ENCODE measurements around the gene DCAF10. TPM values are rescaled to one million over a fixed set of nuclear protein-coding genes. Genes with fewer than 3 reads are reported as not detected.
"Not testable (repeated sequence)": the region's sequence is repeated elsewhere in the genome, so short reads cannot be mapped to it uniquely, and the experiment has no call there.

Gene DCAF10, protein sequence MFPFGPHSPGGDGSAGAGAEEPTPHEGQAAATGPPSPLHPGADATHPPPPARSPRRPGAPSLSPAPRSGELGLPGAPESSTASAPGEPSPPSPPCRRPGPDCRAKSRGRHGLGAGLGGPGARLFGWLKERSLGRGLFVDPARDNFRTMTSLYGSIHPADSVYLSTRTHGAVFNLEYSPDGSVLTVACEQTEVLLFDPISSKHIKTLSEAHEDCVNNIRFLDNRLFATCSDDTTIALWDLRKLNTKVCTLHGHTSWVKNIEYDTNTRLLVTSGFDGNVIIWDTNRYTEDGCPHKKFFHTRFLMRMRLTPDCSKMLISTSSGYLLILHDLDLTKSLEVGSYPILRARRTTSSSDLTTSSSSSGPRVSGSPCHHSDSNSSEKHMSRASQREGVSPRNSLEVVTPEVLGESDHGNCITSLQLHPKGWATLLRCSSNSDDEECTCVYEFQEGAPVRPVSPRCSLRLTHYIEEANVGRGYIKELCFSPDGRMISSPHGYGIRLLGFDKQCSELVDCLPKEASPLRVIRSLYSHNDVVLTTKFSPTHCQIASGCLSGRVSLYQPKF
- 10 to 100 TPM; 24.4 to 47.4 TPM for total RNA-seq

DNA sequence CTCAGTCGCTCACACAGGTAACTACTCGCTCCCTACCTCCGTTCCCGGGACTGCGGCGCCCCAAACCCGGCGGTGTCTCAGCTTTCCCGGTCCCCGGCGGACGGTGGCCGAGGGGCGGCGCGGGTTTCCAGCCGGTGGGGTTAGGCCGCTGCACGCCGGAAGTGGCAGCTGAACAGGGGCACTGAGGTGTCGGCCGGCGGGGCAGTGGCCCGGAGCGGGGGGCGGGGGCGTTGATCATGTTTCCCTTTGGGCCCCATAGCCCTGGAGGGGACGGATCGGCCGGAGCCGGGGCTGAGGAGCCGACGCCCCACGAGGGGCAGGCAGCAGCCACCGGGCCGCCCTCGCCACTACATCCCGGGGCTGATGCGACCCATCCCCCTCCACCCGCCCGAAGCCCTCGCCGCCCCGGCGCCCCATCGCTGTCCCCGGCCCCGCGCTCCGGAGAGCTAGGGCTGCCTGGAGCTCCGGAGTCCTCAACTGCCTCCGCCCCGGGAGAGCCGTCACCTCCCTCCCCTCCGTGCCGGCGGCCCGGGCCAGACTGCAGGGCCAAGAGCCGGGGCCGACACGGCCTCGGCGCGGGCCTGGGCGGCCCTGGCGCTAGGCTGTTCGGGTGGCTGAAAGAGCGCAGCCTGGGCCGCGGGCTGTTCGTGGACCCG is at the start of gene DCAF10:
DCAF10 (plus strand) TSS at position 167 of the 656 bp plus-strand sequence; CDS start at position 237, 70 bp downstream.
- Histone ChIP-seq H3K4me3 (peak within 1 kb of the TSS; percentile 92), H3K27ac (peak within 1 kb of the TSS; percentile 72 to 89), H3K9me3 (no peaks in the 10 kb centered on the region), H3K36me3 (no peaks in the 10 kb centered on the region), H3K27me3 (replicated peaks; ENCODE audit: insufficient read depth) (no peaks in the 10 kb centered on the region), H3K4me1 (ENCODE audit: control insufficient read depth in 1 of 2, low read depth in 2 of 2) (peaks cover 26 to 27% of the 10 kb centered on the region in 2 donors)
- peak; percentile 47 for DNase-seq (ENCODE audit: low spot score)
- peak; percentile 72 for ATAC-seq (ENCODE audit: insufficient number of reproducible peaks, low FRiP score, low read depth)
- no peak for TF ChIP-seq CTCF (IDR thresholded peaks at IDR 0.05)

DNA sequence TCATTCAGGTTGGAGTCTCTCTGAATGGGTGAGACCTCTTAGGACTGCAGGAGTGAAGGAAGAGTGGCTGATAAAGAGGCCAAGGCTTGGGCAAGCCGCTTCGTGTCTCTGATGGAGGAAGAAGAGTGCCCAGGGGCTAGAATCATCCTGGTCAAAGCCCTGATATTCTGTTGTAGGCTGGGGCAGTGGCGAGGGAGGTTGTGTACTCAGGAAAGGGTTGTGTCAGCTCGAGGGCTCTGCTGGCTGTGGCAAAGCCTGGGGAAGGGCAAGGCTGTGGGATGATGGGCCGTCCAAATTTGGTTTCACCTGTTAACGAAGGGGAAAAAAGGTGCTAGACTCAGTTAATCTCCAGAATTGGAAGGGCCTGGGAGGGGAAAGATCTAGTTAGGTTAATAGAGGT is 49.4 kb upstream of the DCAF10 start:
- Histone ChIP-seq H3K4me3 (no peak overlapping the region), H3K9me3 (no peaks in the 10 kb centered on the region), H3K27me3 (replicated peaks; ENCODE audit: insufficient read depth) (no peaks in the 10 kb centered on the region), H3K27ac (no peak overlapping the region), H3K4me1 (ENCODE audit: control insufficient read depth in 1 of 2, low read depth in 2 of 2) (peaks cover 6 to 11% of the 10 kb centered on the region in 2 donors), H3K36me3 (no peaks in the 10 kb centered on the region)
- no peak for TF ChIP-seq CTCF (IDR thresholded peaks at IDR 0.05)
- DNase-seq (ENCODE audit: low spot score): no peak
- ATAC-seq (ENCODE audit: insufficient number of reproducible peaks, low FRiP score, low read depth): no peak

GRCh38 chr9:37751704-37752103 is 48.9 kb upstream of the DCAF10 start:
- not testable (repeated sequence) for DNase-seq (ENCODE audit: low spot score); ATAC-seq (ENCODE audit: insufficient number of reproducible peaks, low FRiP score, low read depth); H3K36me3 ChIP-seq; H3K27ac ChIP-seq; H3K4me3 ChIP-seq; H3K27me3 ChIP-seq (replicated peaks; ENCODE audit: insufficient read depth); H3K9me3 ChIP-seq
- H3K4me1 ChIP-seq (ENCODE audit: control insufficient read depth in 1 of 2, low read depth in 2 of 2): peaks cover 6 to 11% of the 10 kb centered on the region in 2 donors

DNA sequence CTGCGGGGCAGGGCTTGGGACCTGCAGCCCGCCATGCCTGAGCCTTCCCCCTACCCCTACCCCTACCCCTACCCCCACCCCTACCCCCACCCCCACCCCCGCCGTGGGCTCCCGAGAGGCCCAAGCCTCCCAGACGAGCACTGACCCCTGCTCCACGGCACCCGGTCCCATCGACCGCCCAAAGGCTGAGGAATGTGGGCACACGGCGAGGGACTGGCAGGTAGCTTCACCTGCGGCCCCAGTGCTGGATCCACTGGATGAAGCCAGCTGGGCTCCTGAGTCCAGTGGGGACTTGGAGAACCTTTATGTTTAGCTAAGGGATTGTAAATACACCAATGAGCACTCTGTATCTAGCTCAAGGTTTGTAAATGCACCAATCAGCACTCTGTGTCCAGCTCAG is 48.5 kb upstream of the DCAF10 start:
- DNase-seq (ENCODE audit: low spot score); H3K27me3 ChIP-seq (replicated peaks; ENCODE audit: insufficient read depth); H3K9me3 ChIP-seq; H3K27ac ChIP-seq; H3K4me3 ChIP-seq; H3K36me3 ChIP-seq; ATAC-seq (ENCODE audit: insufficient number of reproducible peaks, low FRiP score, low read depth): not testable (repeated sequence)
- H3K4me1 ChIP-seq (ENCODE audit: control insufficient read depth in 1 of 2, low read depth in 2 of 2): peaks cover 6 to 11% of the 10 kb centered on the region in 2 donors

DNA sequence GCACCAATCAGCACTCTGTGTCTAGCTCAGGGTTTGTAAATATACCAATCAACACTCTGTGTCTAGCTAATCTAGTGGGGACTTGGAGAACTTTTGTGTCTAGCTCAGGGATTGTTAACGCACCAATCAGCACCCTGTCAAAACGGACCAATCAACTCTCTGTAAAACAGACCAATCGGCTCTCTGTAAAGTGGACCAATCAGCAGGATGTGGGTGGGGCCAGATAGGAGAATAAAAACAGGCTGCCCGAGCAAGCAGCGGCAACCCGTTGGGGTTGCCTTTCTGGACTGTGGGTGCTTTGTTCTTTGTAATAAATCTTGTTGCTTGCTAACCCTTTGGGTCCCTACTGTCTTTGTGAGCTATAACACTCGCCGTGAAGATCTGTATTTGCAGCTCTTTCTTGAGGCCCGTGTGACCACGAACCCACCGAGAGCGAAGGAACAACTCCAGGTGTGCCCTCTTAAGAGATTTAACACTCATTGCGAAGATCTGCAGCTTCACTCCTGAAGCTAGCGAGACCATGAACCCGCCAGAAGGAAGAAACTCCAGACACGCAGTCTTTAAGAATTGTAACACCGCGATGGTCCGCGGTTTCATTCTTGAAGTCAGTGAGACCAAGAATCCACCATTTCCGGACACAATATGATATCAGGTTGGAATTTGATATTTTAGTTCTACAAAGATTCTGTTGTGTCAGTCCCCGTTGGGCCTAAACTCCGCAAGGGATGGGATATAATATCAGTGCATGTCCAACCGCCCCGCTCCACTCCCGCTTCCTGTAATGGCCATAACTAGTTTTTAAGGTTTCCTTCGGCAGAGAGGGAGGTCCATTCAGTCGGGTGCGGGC is 47.7 kb upstream of the DCAF10 start:
- H3K27me3 ChIP-seq (replicated peaks; ENCODE audit: insufficient read depth): no peaks in the 10 kb centered on the region
- no peak for ATAC-seq (ENCODE audit: insufficient number of reproducible peaks, low FRiP score, low read depth)
- no peak for DNase-seq (ENCODE audit: low spot score)
- no peaks in the 10 kb centered on the region for H3K36me3 ChIP-seq
- H3K4me3 ChIP-seq: peak overlapping the region; percentile 96
- TF ChIP-seq CTCF (IDR thresholded peaks at IDR 0.05): no peak
- no peaks in the 10 kb centered on the region for H3K9me3 ChIP-seq
- peak overlapping the region; percentile 21 to 74 for H3K27ac ChIP-seq
- H3K4me1 ChIP-seq (ENCODE audit: control insufficient read depth in 1 of 2, low read depth in 2 of 2): peaks cover 6 to 11% of the 10 kb centered on the region in 2 donors

All from thoracic aorta (tissue), 2 donors.